H1 (cell line): Measurements from ENCODE around the gene GDPD3.

ENCODE experiments used
- CHD2 ChIP-seq: IDR thresholded peaks from 2 replicates; pipeline ENCODE4 v1.6.1; 2012; ENCODE audit warnings: low read length, improper control_type of control experiment
- EZH2 ChIP-seq: fragments of 200-600 bp; sonication (generic); IDR thresholded peaks from 2 replicates; pipeline ENCODE4 v1.7.1; 2012; ENCODE audit warnings: low read depth, mild to moderate bottlenecking, moderate library complexity, low read length, inconsistent platforms; ENCODE audit not compliant: severe bottlenecking
- RAD21 ChIP-seq, 2 experiments: IDR thresholded peaks in 1 of 2; conservative IDR thresholded peaks in 1 of 2; 2 replicates each; pipeline ENCODE4 v1.6.1; 2011; ENCODE audit warnings: low read depth in 2 of 2, low read length in 2 of 2, improper control_type of control experiment in 1 of 2, inconsistent platforms in 1 of 2, mild to moderate bottlenecking in 1 of 2, moderate library complexity in 1 of 2
- RFX5 ChIP-seq: IDR thresholded peaks from 2 replicates; pipeline ENCODE4 v1.6.1; 2011; ENCODE audit warnings: low read depth, low read length, improper control_type of control experiment, borderline replicate concordance
- SIRT6 ChIP-seq: IDR thresholded peaks from one replicate; pipeline ENCODE4 v1.7.1; 2012; ENCODE audit warnings: low read length, inconsistent platforms
- TF ChIP-seq, protein P1 (sequence below), 3 experiments: IDR thresholded peaks; 1 replicate in 2 of 3; 2 replicates in 1 of 3; pipeline versions ENCODE4 v1.5.1 to v1.6.1; 2011; ENCODE audit warnings: low read length in 3 of 3, mild to moderate bottlenecking in 3 of 3, inconsistent platforms in 2 of 3, low read depth in 1 of 3, moderate library complexity in 1 of 3; ENCODE audit not compliant: insufficient read depth in 1 of 3; ENCODE audit errors: control extremely low read depth in 1 of 3

DNA sequence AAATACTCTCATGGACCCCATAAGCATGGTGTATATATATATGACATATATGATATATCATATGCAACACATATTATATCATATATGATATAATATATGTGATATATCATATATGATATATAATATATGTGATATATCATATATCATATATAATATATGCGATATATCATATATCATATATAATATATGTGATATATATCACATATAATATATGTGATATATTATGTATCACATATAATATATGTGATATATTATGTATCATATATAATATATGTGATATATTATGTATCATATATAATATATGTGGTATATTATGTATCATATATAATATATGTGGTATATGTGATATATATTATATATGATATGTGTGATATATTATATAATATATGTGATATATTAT is 31.6 kb upstream of the GDPD3 start:
- TF ChIP-seq CHD2 (no peak), RAD21 (IDR thresholded peaks at IDR 0.05 in 1 of 2, conservative IDR thresholded peaks at IDR 0.05 in 1 of 2; ENCODE audit: low read depth in 2 of 2, low read length in 2 of 2) (no peak), EZH2 (no peak), RFX5 (no peak), SIRT6 (no peak)
- TF ChIP-seq, protein P1, sequence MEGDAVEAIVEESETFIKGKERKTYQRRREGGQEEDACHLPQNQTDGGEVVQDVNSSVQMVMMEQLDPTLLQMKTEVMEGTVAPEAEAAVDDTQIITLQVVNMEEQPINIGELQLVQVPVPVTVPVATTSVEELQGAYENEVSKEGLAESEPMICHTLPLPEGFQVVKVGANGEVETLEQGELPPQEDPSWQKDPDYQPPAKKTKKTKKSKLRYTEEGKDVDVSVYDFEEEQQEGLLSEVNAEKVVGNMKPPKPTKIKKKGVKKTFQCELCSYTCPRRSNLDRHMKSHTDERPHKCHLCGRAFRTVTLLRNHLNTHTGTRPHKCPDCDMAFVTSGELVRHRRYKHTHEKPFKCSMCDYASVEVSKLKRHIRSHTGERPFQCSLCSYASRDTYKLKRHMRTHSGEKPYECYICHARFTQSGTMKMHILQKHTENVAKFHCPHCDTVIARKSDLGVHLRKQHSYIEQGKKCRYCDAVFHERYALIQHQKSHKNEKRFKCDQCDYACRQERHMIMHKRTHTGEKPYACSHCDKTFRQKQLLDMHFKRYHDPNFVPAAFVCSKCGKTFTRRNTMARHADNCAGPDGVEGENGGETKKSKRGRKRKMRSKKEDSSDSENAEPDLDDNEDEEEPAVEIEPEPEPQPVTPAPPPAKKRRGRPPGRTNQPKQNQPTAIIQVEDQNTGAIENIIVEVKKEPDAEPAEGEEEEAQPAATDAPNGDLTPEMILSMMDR (IDR thresholded peaks at IDR 0.05; ENCODE audit: control extremely low read depth in 1 of 3, insufficient read depth in 1 of 3, low read depth in 1 of 3, low read length in 3 of 3), result no peak
